ENCODE data around the gene GP1BA.

Gene GP1BA

GRCh38 chr17:4953451-4953961 lies 21.4 kb downstream of the GP1BA start:
- no peak overlapping the region for H3K4me3 ChIP-seq (replicated peaks; ENCODE audit: low read depth, low read length)
- no peak for DNase-seq (ENCODE audit: extremely low read depth, low read depth)
- TF ChIP-seq, protein P1, sequence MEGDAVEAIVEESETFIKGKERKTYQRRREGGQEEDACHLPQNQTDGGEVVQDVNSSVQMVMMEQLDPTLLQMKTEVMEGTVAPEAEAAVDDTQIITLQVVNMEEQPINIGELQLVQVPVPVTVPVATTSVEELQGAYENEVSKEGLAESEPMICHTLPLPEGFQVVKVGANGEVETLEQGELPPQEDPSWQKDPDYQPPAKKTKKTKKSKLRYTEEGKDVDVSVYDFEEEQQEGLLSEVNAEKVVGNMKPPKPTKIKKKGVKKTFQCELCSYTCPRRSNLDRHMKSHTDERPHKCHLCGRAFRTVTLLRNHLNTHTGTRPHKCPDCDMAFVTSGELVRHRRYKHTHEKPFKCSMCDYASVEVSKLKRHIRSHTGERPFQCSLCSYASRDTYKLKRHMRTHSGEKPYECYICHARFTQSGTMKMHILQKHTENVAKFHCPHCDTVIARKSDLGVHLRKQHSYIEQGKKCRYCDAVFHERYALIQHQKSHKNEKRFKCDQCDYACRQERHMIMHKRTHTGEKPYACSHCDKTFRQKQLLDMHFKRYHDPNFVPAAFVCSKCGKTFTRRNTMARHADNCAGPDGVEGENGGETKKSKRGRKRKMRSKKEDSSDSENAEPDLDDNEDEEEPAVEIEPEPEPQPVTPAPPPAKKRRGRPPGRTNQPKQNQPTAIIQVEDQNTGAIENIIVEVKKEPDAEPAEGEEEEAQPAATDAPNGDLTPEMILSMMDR (IDR thresholded peaks at IDR 0.05; ENCODE audit: low read depth, low read length, missing control alignments), result no peak

- TF ChIP-seq, protein P1 (IDR thresholded peaks at IDR 0.05; ENCODE audit: low read depth, low read length, missing control alignments), result no peak
- DNase-seq (ENCODE audit: extremely low read depth, low read depth), result no peak
- no peak overlapping the region for H3K4me3 ChIP-seq (replicated peaks; ENCODE audit: low read depth, low read length)
Measured at GRCh38 chr17:4955091-4955490, 23.0 kb downstream of the GP1BA start.

DNA sequence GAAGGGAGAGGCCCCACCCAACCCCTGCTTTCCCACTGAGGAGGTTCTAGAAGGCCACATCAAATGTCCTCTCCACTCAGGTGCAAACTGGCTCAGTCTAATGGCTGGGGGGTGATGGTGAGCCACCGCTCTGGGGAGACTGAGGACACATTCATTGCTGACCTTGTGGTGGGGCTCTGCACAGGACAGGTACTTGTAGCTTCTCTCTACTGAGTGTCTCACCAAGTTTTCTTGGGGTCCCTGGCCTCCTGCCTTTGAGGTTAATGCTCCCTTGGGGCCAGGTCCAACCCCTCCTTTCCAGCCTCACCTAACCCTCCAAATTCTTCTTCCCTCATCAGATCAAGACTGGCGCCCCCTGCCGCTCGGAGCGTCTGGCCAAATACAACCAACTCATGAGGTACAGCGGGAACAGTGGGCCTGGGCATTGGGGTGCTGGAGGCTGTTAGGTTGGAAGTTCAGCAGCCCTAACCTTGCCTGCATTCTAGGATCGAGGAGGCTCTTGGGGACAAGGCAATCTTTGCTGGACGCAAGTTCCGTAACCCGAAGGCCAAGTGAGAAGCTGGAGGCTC lies 24.5 kb downstream of the GP1BA start:
- H3K4me3 ChIP-seq (replicated peaks; ENCODE audit: low read depth, low read length), result no peak overlapping the region
- TF ChIP-seq, protein P1 (IDR thresholded peaks at IDR 0.05; ENCODE audit: low read depth, low read length, missing control alignments), result peak; percentile 22
- DNase-seq (ENCODE audit: extremely low read depth, low read depth), result no peak

- H3K4me3 ChIP-seq (replicated peaks; ENCODE audit: low read depth, low read length), result no peak overlapping the region
- no peak for DNase-seq (ENCODE audit: extremely low read depth, low read depth)
- TF ChIP-seq, protein P1 (IDR thresholded peaks at IDR 0.05; ENCODE audit: low read depth, low read length, missing control alignments), result no peak
Measured at GRCh38 chr17:4958102-4958501, 26.0 kb downstream of the GP1BA start.

DNA sequence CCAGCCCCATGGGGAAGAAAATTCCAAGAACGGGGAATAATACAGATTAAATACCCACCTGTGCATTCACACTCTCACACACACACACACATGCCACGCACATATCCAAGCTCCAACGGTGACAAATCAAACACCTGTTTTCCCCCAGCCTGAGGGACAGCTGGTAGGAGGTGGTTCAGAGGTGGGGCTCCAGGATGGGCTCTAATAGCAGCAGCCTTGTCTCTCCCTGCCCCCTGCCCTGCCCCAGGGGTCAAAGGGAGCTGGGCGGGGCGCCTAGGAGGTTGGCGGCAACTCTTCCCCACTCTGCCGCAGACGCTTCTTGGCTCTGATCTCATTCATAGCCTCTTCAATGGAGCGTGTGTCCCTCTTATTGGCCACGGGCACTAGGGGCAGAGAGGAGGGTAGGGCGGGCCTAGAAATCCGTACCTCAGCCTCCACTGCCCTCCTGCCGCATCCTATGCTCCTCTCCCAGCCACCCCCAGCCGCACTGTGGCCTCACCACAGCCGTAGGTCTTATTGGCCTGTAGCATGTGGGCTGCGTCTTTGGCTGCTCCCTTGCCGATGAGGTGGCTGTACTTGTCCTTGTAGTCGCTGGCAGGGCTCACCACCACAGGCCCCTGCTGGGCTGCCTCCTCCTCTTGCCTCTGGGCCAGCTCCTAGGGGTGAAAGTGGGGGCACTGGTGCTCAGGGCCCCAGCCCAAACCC lies 27.3 kb downstream of the GP1BA start:
- TF ChIP-seq, protein P1 (IDR thresholded peaks at IDR 0.05; ENCODE audit: low read depth, low read length, missing control alignments), result no peak
- H3K4me3 ChIP-seq (replicated peaks; ENCODE audit: low read depth, low read length), result no peak overlapping the region
- no peak for DNase-seq (ENCODE audit: extremely low read depth, low read depth)

DNA sequence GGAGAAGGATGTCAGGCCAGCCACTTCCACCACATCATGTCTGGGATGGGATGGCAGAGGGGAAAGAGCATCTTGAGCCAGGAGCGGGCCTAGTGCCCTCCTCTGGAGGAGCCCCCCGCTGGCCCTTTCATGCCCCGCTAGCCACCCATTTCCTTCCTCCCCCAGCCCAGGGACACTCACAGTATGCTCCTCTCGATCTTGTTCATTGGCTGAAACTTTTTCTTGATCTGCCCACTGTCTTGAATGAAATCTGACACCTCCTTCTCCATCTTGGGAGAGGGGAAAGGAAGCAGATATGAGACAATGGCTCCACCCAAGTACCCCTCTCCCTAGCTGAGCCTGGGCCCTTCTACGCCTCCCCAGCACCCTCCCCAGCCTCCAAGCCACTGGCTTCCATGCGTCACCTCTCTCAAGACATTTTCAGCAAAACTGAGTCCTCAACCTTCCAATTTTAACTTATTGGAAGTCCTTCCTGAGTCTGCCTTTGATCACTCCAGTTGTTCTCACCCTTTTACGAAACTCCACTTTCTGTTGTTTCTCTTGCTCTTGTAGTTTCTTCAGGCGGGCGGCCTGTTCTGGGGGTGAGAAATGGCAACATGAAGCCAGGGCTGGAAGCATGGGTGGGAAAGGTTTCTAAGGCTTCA lies 28.3 kb downstream of the GP1BA start:
- DNase-seq (ENCODE audit: extremely low read depth, low read depth), result no peak
- no peak overlapping the region for H3K4me3 ChIP-seq (replicated peaks; ENCODE audit: low read depth, low read length)
- TF ChIP-seq, protein P1 (IDR thresholded peaks at IDR 0.05; ENCODE audit: low read depth, low read length, missing control alignments), result no peak

Measured in HFF-Myc (cell line).